ENCODE results near the gene SLC17A7.

DNA sequence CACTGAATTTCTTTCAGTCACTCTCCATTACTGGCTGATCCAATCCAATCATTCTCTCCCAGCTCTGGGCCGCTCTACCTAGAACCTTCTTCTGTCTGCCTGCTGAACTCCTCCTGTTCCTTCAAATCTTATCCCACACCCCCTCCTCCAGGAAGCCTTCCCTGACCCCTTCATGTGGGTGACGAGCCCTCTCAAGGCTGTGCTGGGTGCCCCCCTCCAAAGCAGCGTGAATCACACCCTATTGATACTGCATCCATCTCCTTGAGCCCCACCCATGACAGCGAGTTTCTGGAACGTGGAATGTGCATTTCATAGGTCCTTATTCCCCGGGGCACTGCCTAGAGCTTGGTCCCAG is 7.1 kb upstream of the SLC17A7 start:
- TF ChIP-seq YY1 (IDR thresholded peaks at IDR 0.05; ENCODE audit: insufficient read depth, insufficient read length) (no peak), ZNF274 (IDR thresholded peaks at IDR 0.05; ENCODE audit: low read depth, low read length) (no peak)

Measured in NT2/D1 (cell line).